Neuron (in vitro differentiated cells): ENCODE measurements around the gene TNIK.
"Not testable (repeated sequence)": the region's sequence is repeated elsewhere in the genome, so short reads cannot be mapped to it uniquely, and the experiment has no call there.

Experiments
- H2AFZ ChIP-seq: one replicate; pipeline ENCODE4 v1.6.1; 2013; ENCODE audit warnings: low read depth, mild to moderate bottlenecking, inconsistent platforms, low read length, moderate library complexity
- H3K27me3 ChIP-seq: one replicate; pipeline ENCODE4 v1.6.1; 2013; ENCODE audit warnings: low read length; ENCODE audit not compliant: insufficient read depth
- H3K36me3 ChIP-seq: one replicate; pipeline ENCODE4 v1.6.1; 2013; ENCODE audit warnings: low read length; ENCODE audit not compliant: insufficient read depth
- H3K4me1 ChIP-seq: one replicate; pipeline ENCODE4 v1.6.1; 2013; ENCODE audit warnings: low read length; ENCODE audit not compliant: insufficient read depth
- H3K4me3 ChIP-seq: 2 replicates; pipeline ENCODE4 v1.5.1; 2013; ENCODE audit warnings: mild to moderate bottlenecking, low read length, moderate library complexity
- H3K9me3 ChIP-seq: one replicate; pipeline ENCODE4 v1.6.1; 2013; ENCODE audit warnings: low read length

Gene TNIK

DNA sequence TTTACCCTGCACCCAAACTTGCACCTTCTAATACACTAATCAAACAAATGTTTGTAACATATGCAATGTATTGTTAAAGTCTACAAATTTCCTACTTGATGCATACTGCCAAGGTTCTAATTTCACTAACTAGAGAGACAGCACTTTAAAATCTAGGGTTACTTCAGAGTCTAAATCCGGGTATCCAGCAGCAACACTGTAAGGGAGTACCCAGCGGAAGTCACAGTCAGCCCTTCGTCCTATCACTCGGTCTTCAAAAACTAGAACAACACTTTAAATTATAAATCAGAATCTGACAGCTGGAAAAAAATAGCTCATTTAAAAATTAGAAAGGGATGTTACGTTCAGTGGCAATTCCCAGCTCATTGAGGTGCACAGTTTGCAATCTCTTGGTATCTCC, 8.3 kb downstream of the TNIK start:
- peaks cover 12% of the 10 kb centered on the region for H3K4me1 ChIP-seq
- H3K36me3 ChIP-seq = no peaks in the 10 kb centered on the region
- H3K4me3 ChIP-seq = no peak overlapping the region
- no peaks in the 10 kb centered on the region for H3K27me3 ChIP-seq
- no peaks in the 10 kb centered on the region for H3K9me3 ChIP-seq
- no peak overlapping the region for H2AFZ ChIP-seq

DNA sequence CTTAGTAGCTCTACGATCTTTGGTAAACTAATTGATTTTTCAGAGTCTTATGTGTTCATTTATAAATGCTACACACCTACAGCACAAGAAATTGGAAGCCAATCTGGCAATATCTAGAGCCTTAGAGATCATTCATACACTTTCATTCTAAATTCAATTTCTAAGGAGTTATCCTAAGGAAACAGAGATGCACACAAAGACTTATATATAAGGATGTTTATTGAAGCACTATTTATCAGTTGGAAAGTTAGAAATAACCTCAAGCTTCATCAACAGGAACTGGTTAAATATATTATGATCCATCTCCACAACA, 12.7 kb downstream of the TNIK start:
- H3K36me3 ChIP-seq, H2AFZ ChIP-seq, H3K4me1 ChIP-seq, H3K27me3 ChIP-seq, H3K4me3 ChIP-seq, H3K9me3 ChIP-seq: not testable (repeated sequence)

- Histone ChIP-seq H3K36me3 (no peaks in the 10 kb centered on the region), H3K4me3 (no peak overlapping the region), H3K27me3 (no peaks in the 10 kb centered on the region), H2AFZ (no peak overlapping the region), H3K9me3 (no peaks in the 10 kb centered on the region), H3K4me1 (no peaks in the 10 kb centered on the region)
Observed at GRCh38 chr3:171446801-171447578, 13.2 kb downstream of the TNIK start.

GRCh38 chr3:171446301-171446700, 13.9 kb downstream of the TNIK start:
- H3K9me3 ChIP-seq = no peaks in the 10 kb centered on the region
- no peak overlapping the region for H2AFZ ChIP-seq
- H3K27me3 ChIP-seq = no peaks in the 10 kb centered on the region
- no peaks in the 10 kb centered on the region for H3K36me3 ChIP-seq
- no peak overlapping the region for H3K4me3 ChIP-seq
- no peaks in the 10 kb centered on the region for H3K4me1 ChIP-seq

- Histone ChIP-seq H3K36me3 (no peaks in the 10 kb centered on the region), H2AFZ (no peak overlapping the region), H3K4me1 (no peaks in the 10 kb centered on the region), H3K9me3 (no peaks in the 10 kb centered on the region), H3K4me3 (no peak overlapping the region), H3K27me3 (no peaks in the 10 kb centered on the region)
Observed at GRCh38 chr3:171445620-171446204, 14.5 kb downstream of the TNIK start.

- H2AFZ ChIP-seq = no peak overlapping the region
- H3K4me1 ChIP-seq = no peaks in the 10 kb centered on the region
- no peaks in the 10 kb centered on the region for H3K9me3 ChIP-seq
- H3K27me3 ChIP-seq = no peaks in the 10 kb centered on the region
- H3K36me3 ChIP-seq = no peaks in the 10 kb centered on the region
- H3K4me3 ChIP-seq = no peak overlapping the region
Observed at GRCh38 chr3:171444001-171444690, 16.1 kb downstream of the TNIK start.

GRCh38 chr3:171443211-171443957, 16.8 kb downstream of the TNIK start:
- H3K27me3 ChIP-seq = no peaks in the 10 kb centered on the region
- H3K4me1 ChIP-seq = no peaks in the 10 kb centered on the region
- no peak overlapping the region for H2AFZ ChIP-seq
- H3K4me3 ChIP-seq = no peak overlapping the region
- no peaks in the 10 kb centered on the region for H3K36me3 ChIP-seq
- no peaks in the 10 kb centered on the region for H3K9me3 ChIP-seq

GRCh38 chr3:171442184-171442583, 18.0 kb downstream of the TNIK start:
- H3K27me3 ChIP-seq = no peaks in the 10 kb centered on the region
- H3K9me3 ChIP-seq = no peaks in the 10 kb centered on the region

GRCh38 chr3:171441381-171441780, 18.8 kb downstream of the TNIK start:
- H3K9me3 ChIP-seq = no peaks in the 10 kb centered on the region
- H3K36me3 ChIP-seq = no peaks in the 10 kb centered on the region
- no peak overlapping the region for H2AFZ ChIP-seq
- no peak overlapping the region for H3K4me3 ChIP-seq
- H3K27me3 ChIP-seq = no peaks in the 10 kb centered on the region
- H3K4me1 ChIP-seq = no peaks in the 10 kb centered on the region

More at GRCh38 chr3:171442184-171442583, 18.0 kb downstream of the TNIK start:
- H3K4me3 ChIP-seq = no peak overlapping the region
- no peaks in the 10 kb centered on the region for H3K4me1 ChIP-seq
- H2AFZ ChIP-seq = no peak overlapping the region
- no peaks in the 10 kb centered on the region for H3K36me3 ChIP-seq

DNA sequence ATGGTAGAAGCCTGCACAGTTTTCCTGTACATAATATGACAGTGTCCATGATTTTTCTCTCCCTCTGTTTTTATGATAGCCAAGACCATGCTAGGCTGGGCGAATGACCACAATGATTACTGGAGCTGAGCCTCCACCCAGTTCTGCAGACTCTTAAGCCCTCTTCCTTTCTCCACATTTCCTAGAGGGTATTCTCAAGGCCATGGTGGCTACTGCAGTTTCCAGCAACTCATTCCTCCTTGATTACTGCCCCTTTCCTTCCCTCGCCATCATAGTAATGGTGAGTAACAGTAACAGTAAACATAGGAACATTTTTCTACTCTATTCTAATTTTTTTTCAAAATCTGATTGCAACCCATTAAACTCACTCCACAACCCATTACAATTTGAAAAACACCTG, 20.2 kb downstream of the TNIK start:
- H2AFZ ChIP-seq = no peak overlapping the region
- H3K4me1 ChIP-seq = no peaks in the 10 kb centered on the region
- no peaks in the 10 kb centered on the region for H3K36me3 ChIP-seq
- H3K9me3 ChIP-seq = no peaks in the 10 kb centered on the region
- H3K27me3 ChIP-seq = no peaks in the 10 kb centered on the region
- no peak overlapping the region for H3K4me3 ChIP-seq

- Histone ChIP-seq H3K4me1 (no peaks in the 10 kb centered on the region), H2AFZ (no peak overlapping the region), H3K36me3 (no peaks in the 10 kb centered on the region), H3K27me3 (no peaks in the 10 kb centered on the region), H3K9me3 (no peaks in the 10 kb centered on the region), H3K4me3 (no peak overlapping the region)
Observed at GRCh38 chr3:171437115-171437756, 23.0 kb downstream of the TNIK start.

DNA sequence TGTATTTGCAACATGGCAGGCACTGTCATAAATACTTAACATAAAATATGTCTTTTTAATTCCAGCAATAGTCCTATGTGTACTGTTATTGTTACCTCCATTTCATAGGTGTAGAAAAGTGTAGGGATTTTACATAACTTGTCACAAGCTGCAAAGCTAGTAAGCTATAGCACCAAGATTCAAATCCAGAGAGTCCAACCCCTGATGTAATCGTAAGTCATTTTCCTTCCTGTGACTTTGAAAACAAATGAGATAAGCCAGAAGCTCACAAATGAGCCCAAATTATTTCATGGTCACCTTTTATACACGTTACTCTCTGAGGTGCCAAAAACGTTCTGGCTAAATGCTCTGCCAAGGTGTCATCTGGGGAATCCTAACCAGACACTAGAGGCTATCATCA, 23.8 kb downstream of the TNIK start:
- H3K4me1 ChIP-seq = no peaks in the 10 kb centered on the region
- no peaks in the 10 kb centered on the region for H3K9me3 ChIP-seq

DNA sequence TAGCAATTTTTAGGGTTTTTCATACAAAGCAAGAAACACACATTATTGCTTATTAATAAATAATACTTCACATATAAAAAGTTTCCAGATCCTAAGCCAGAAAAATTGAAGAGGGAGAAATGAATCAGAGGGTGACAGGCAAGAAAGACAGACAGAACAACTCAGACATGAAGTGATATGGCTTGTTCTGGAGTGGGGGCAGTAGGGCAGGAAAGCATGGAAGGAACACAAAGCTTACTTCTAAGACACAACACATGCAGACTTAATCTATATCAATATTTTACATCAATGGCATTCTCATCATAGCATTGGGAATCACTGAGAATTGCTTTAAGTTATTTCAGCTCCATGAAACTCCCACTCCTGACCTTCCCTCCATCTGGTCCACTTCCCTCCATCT, 24.4 kb downstream of the TNIK start:
- no peak overlapping the region for H2AFZ ChIP-seq
- no peaks in the 10 kb centered on the region for H3K9me3 ChIP-seq
- H3K4me1 ChIP-seq = no peaks in the 10 kb centered on the region
- H3K36me3 ChIP-seq = no peaks in the 10 kb centered on the region
- no peaks in the 10 kb centered on the region for H3K27me3 ChIP-seq
- no peak overlapping the region for H3K4me3 ChIP-seq

More for the DNA sequence above, 23.8 kb downstream of the TNIK start:
- Histone ChIP-seq H2AFZ (no peak overlapping the region), H3K4me3 (no peak overlapping the region), H3K36me3 (no peaks in the 10 kb centered on the region), H3K27me3 (no peaks in the 10 kb centered on the region)
